Breast epithelium (tissue), 4 donors: ENCODE results near the gene COL25A1. TPM values are rescaled to one million over a fixed set of nuclear protein-coding genes. Genes with fewer than 3 reads are reported as not detected.

ENCODE experiments used
- DNase-seq, 2 donors: peaks; one replicate each; pipeline ENCODE4 v3.0.0-alpha.2; 2019; ENCODE audit warnings: low spot score in 2 of 2
- H3K27ac ChIP-seq, 2 donors: fragments of 200-600 bp; sonication (generic) in 1 of 2; one replicate each; pipeline ENCODE4 v1.5.1; 2016 to 2019; ENCODE audit warnings: mild to moderate bottlenecking in 1 of 2
- H3K27me3 ChIP-seq, 2 donors: fragments of 200-600 bp; sonication (generic) in 1 of 2; one replicate each; pipeline versions ENCODE4 v1.5.1 to v1.6.0; 2017 to 2019; ENCODE audit warnings: control low read depth in 1 of 2, mild to moderate bottlenecking in 1 of 2
- H3K36me3 ChIP-seq: fragments of 200-600 bp; one replicate; pipeline ENCODE4 v1.5.1; 2019
- H3K4me1 ChIP-seq, 2 donors: fragments of 200-600 bp; sonication (generic); one replicate each; pipeline ENCODE4 v1.5.1; 2016 to 2019; ENCODE audit warnings: control low read depth in 1 of 2
- H3K4me3 ChIP-seq, 3 donors: fragments of 200-600 bp; sonication (generic); 1 replicate in 2 of 3; 2 replicates in 1 of 3; pipeline ENCODE4 v1.5.1; 2016 to 2019; ENCODE audit warnings: mild to moderate bottlenecking in 3 of 3, moderate library complexity in 2 of 3
- H3K9me3 ChIP-seq, 2 donors: fragments of 200-600 bp; sonication (generic) in 1 of 2; one replicate each; pipeline ENCODE4 v1.5.1; 2016 to 2019; ENCODE audit warnings: control low read depth in 1 of 2
- CTCF ChIP-seq, 3 donors: fragments of 450-650 bp; IDR thresholded peaks; one replicate each; pipeline ENCODE4 v1.5.1; 2016 to 2017; ENCODE audit warnings: antibody characterized with exemption in 3 of 3, mild to moderate bottlenecking in 3 of 3, moderate library complexity in 3 of 3
- POLR2A ChIP-seq: fragments of 450-650 bp; IDR thresholded peaks from one replicate; pipeline ENCODE4 v1.6.1; 2016; ENCODE audit warnings: antibody characterized with exemption, mild to moderate bottlenecking, moderate library complexity
- POLR2AphosphoS5 ChIP-seq, 3 donors: sonication (generic); formaldehyde crosslinking; IDR thresholded peaks; one replicate each; pipeline ENCODE4 v1.6.1; 2017; ENCODE audit warnings: antibody characterized with exemption in 3 of 3
- intact Hi-C: fragments of 100-400 bp; cut with DNase I; formaldehyde crosslinking; loops from one replicate; pipeline ENCODE4 v1.15.1; 2023; ENCODE audit warnings: low total_unique reads
- total RNA-seq, 3 donors: library from RNA; depleted of rRNA; stranded (reverse); fragments of >200 nt; gene quantifications; one replicate each; pipeline ENCODE4 v1.1.0, GENCODE V29; 2016

Gene COL25A1
- total RNA-seq, 3 donors from 2014 or later: 2.6 to 11.0 (median 2.8) TPM

GRCh38 chr4:109209647-109210046 lies 92.8 kb downstream of the COL25A1 start:
- no peaks in the 10 kb centered on the region for H3K36me3 ChIP-seq
- H3K4me1 ChIP-seq: no peaks in the 10 kb centered on the region
- H3K4me3 ChIP-seq: no peak overlapping the region
- intact Hi-C loops: no loop called here
- no peaks in the 10 kb centered on the region for H3K27me3 ChIP-seq
- no peak for DNase-seq
- TF ChIP-seq CTCF (IDR thresholded peaks at IDR 0.05) (no peak), POLR2A (no peak), POLR2AphosphoS5 (IDR thresholded peaks at IDR 0.05) (no peak)
- no peak overlapping the region for H3K27ac ChIP-seq
- no peaks in the 10 kb centered on the region for H3K9me3 ChIP-seq

- Histone ChIP-seq H3K9me3 (no peaks in the 10 kb centered on the region), H3K27ac (no peak overlapping the region), H3K4me3 (no peak overlapping the region), H3K4me1 (no peaks in the 10 kb centered on the region), H3K27me3 (no peaks in the 10 kb centered on the region), H3K36me3 (no peaks in the 10 kb centered on the region)
- intact Hi-C loops: no loop called here
- no peak for DNase-seq
- no peak for TF ChIP-seq CTCF (IDR thresholded peaks at IDR 0.05)
- no peak for TF ChIP-seq POLR2A
- no peak for TF ChIP-seq POLR2AphosphoS5 (IDR thresholded peaks at IDR 0.05)
Observed at GRCh38 chr4:109207898-109208297, 94.6 kb downstream of the COL25A1 start.

- H3K27me3 ChIP-seq: no peaks in the 10 kb centered on the region
- no peaks in the 10 kb centered on the region for H3K36me3 ChIP-seq
- H3K4me3 ChIP-seq: no peak overlapping the region
- H3K9me3 ChIP-seq: no peaks in the 10 kb centered on the region
- H3K27ac ChIP-seq: no peak overlapping the region
- H3K4me1 ChIP-seq: no peaks in the 10 kb centered on the region
- intact Hi-C loops: no loop called here
- TF ChIP-seq CTCF (IDR thresholded peaks at IDR 0.05) (no peak), POLR2A (no peak), POLR2AphosphoS5 (IDR thresholded peaks at IDR 0.05) (no peak)
- DNase-seq: no peak
Observed at GRCh38 chr4:109207061-109207460, 95.4 kb downstream of the COL25A1 start.

- no peak for TF ChIP-seq POLR2AphosphoS5 (IDR thresholded peaks at IDR 0.05)
- TF ChIP-seq POLR2A: no peak
- no peak for TF ChIP-seq CTCF (IDR thresholded peaks at IDR 0.05)
- no peaks in the 10 kb centered on the region for H3K9me3 ChIP-seq
- H3K4me3 ChIP-seq: no peak overlapping the region
- no peaks in the 10 kb centered on the region for H3K27me3 ChIP-seq
- H3K36me3 ChIP-seq: no peaks in the 10 kb centered on the region
- intact Hi-C loops: no loop called here
- DNase-seq: no peak
- no peaks in the 10 kb centered on the region for H3K4me1 ChIP-seq
- no peak overlapping the region for H3K27ac ChIP-seq
Observed at GRCh38 chr4:109206620-109207019, 95.8 kb downstream of the COL25A1 start.

- intact Hi-C loops: no loop called here
- DNase-seq: no peak
- Histone ChIP-seq H3K36me3 (no peaks in the 10 kb centered on the region), H3K9me3 (no peaks in the 10 kb centered on the region), H3K4me3 (no peak overlapping the region), H3K27me3 (no peaks in the 10 kb centered on the region), H3K4me1 (no peaks in the 10 kb centered on the region), H3K27ac (no peak overlapping the region)
- TF ChIP-seq CTCF (IDR thresholded peaks at IDR 0.05) (no peak), POLR2AphosphoS5 (IDR thresholded peaks at IDR 0.05) (no peak)
Observed at GRCh38 chr4:109205186-109205585, 97.3 kb downstream of the COL25A1 start.
